Globus pallidus (tissue), 1 donor: ENCODE results near the gene TMBIM6.
"Not testable (repeated sequence)": the region's sequence is repeated elsewhere in the genome, so short reads cannot be mapped to it uniquely, and the experiment has no call there.

ENCODE experiments used
- DNase-seq: peaks from one replicate; pipeline ENCODE4 v3.0.0-alpha.2; 2015; ENCODE audit warnings: low spot score

TMBIM6 gene

GRCh38 chr12:49740930-49741881 lies at the start of gene TMBIM6:
Gene TMBIM6 (plus strand): TSS chr12:49741557. CDS start chr12:49752494, 10,937 bp downstream.
- DNase-seq = peak; percentile 100

GRCh38 chr12:49692851-49693250 lies 48.5 kb upstream of the TMBIM6 start:
- no peak for DNase-seq

- no peak for DNase-seq
Measured at GRCh38 chr12:49693931-49694444, 47.4 kb upstream of the TMBIM6 start.

- no peak for DNase-seq
Measured at GRCh38 chr12:49696723-49697122, 44.6 kb upstream of the TMBIM6 start.

- DNase-seq = no peak
Measured at GRCh38 chr12:49697808-49698207, 43.5 kb upstream of the TMBIM6 start.

- peak; percentile 46 for DNase-seq
Measured at GRCh38 chr12:49698619-49699545, 42.5 kb upstream of the TMBIM6 start.

- no peak for DNase-seq
Measured at GRCh38 chr12:49702009-49702408, 39.3 kb upstream of the TMBIM6 start.

GRCh38 chr12:49702676-49703215 lies 38.6 kb upstream of the TMBIM6 start:
- DNase-seq = no peak

- DNase-seq = no peak
Measured at GRCh38 chr12:49703647-49704137, 37.7 kb upstream of the TMBIM6 start.

GRCh38 chr12:49705479-49706134 lies 35.8 kb upstream of the TMBIM6 start:
- peak; percentile 49 for DNase-seq

- peak; percentile 42 for DNase-seq
Measured at GRCh38 chr12:49706351-49707127, 34.8 kb upstream of the TMBIM6 start.

GRCh38 chr12:49707128-49707811 lies 34.1 kb upstream of the TMBIM6 start, which contains the start of gene FMNL3:
Gene FMNL3 (minus strand): TSS chr12:49707405. CDS start chr12:49707180, 225 bp downstream.
- DNase-seq = peak; percentile 97

- DNase-seq = no peak
Measured at GRCh38 chr12:49707812-49708147, 33.6 kb upstream of the TMBIM6 start.

- DNase-seq = no peak
Measured at GRCh38 chr12:49708851-49709250, 32.5 kb upstream of the TMBIM6 start.

GRCh38 chr12:49713952-49714351 lies 27.4 kb upstream of the TMBIM6 start:
- not testable (repeated sequence) for DNase-seq

- no peak for DNase-seq
Measured at GRCh38 chr12:49716553-49716952, 24.8 kb upstream of the TMBIM6 start.

- DNase-seq = not testable (repeated sequence)
Measured at GRCh38 chr12:49717800-49718199, 23.6 kb upstream of the TMBIM6 start.

GRCh38 chr12:49720214-49720613 lies 21.1 kb upstream of the TMBIM6 start:
- no peak for DNase-seq

GRCh38 chr12:49721355-49721754 lies 20.0 kb upstream of the TMBIM6 start:
- DNase-seq = not testable (repeated sequence)

GRCh38 chr12:49728446-49728845 lies 12.9 kb upstream of the TMBIM6 start:
- no peak for DNase-seq
